HEK293 (cell line): ENCODE results near the gene PACS1.

Experiments
- KLF1 ChIP-seq: fragments of 450-650 bp; formaldehyde crosslinking; IDR thresholded peaks from 2 replicates; pipeline ENCODE4 v1.5.1; 2016; ENCODE audit warnings: missing biosample characterization, missing genetic modification characterization
- PBX3 ChIP-seq: sonication (generic); formaldehyde crosslinking; IDR thresholded peaks from 2 replicates; pipeline ENCODE4 v1.8.1; 2022; ENCODE audit warnings: mild to moderate bottlenecking, moderate library complexity, missing genetic modification reagents
- REST ChIP-seq: fragments of 450-650 bp; formaldehyde crosslinking; IDR thresholded peaks from 2 replicates; pipeline ENCODE4 v1.5.1; 2016; ENCODE audit warnings: missing biosample characterization, missing genetic modification characterization
- ZNF76 ChIP-seq: fragments of 450-650 bp; formaldehyde crosslinking; IDR thresholded peaks from 2 replicates; pipeline ENCODE4; 2016; ENCODE audit warnings: low read depth, missing biosample characterization, missing genetic modification characterization, borderline replicate concordance

- no peak for TF ChIP-seq ZNF76 (tag by site-specific recombination)
- TF ChIP-seq PBX3, result no peak
- TF ChIP-seq REST (tag by site-specific recombination), result no peak
- TF ChIP-seq KLF1 (tag by site-specific recombination), result no peak
Observed at GRCh38 chr11:66045177-66045639, 24.9 kb upstream of the PACS1 start.
